EL (cell line): Measurements from ENCODE around the gene ZNF593OS.

Experiments
- DNase-seq: peaks from one replicate; pipeline ENCODE4 v3.0.0-alpha.2; 2016

Gene ZNF593OS

DNA sequence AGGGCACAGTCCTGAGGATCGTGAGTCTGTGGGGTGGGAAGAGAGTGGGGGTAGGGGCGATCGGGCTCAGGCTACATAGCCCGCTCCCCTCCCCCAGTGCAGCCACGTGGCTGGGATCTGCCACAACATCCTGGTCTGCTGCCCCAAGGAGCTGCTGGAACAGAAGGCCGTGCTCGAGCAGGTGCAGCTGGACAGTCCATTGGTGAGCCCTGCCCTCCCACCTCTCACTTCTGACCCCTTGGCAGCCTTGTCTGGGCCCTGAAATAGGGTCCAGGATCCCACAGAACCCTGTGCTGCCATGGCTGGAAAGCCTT is 10.7 kb upstream of the ZNF593OS start:
- no peak for DNase-seq

GRCh38 chr1:26181586-26182382 is 10.2 kb upstream of the ZNF593OS start:
- DNase-seq, result no peak

DNA sequence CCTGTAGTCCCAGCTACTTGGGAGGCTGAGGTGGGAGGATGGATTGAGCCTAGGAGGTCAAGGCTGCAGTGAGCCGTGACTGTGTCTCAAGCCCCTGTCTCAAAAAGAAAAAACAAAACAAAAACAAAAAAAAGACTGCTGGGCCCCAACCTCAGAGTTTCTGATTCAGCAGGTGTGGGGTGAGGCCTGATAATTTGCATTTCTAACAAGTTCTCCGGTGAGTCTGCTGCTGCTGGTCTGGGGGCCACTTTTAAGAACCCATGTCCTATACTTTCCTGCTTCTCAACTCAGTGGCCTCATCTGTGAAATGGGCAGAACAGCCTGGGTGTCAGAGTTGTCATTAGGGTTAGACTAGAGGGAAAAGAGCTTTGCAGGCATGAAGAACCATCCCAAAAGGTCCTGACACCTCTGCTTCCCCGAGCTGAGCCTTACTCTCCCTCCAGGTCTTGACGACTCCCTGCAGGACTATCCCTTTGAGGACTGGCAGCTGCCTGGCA is 8.4 kb upstream of the ZNF593OS start:
- DNase-seq, result no peak

- no peak for DNase-seq
These were observed 5.6 kb upstream of the ZNF593OS start, which contains the start of gene CNKSR1 for GRCh38 chr1:26177182-26177684. Gene CNKSR1, plus strand, starts transcription at chr1:26177491. Its CDS starts 57 bp downstream, at chr1:26177548.

GRCh38 chr1:26175346-26175745 is 3.7 kb upstream of the ZNF593OS start:
- DNase-seq, result no peak

DNA sequence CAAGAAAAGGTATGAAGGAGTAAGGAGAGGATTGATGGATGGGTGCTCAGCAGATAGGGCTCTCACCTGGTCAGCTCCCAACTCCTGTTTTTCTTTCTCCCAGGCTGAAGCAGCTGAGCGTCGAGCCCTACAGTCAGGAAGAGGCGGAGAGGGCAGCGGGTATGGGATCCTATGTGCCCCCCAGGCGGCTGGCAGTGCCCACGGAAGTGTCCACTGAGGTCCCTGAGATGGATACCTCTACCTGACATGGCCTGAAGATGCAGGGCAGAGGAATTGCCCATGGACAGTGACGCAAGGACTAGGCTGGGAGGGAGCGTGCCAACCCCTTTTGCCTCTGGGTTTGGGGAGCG is 1.2 kb downstream of the ZNF593OS start:
- no peak for DNase-seq

GRCh38 chr1:26169669-26170471 is 1.8 kb downstream of the ZNF593OS start, which contains the start of gene ZNF593:
Gene ZNF593, plus strand, starts transcription at chr1:26169908. Its CDS starts 76 bp downstream, at chr1:26169984.
- peak; percentile 92 for DNase-seq

DNA sequence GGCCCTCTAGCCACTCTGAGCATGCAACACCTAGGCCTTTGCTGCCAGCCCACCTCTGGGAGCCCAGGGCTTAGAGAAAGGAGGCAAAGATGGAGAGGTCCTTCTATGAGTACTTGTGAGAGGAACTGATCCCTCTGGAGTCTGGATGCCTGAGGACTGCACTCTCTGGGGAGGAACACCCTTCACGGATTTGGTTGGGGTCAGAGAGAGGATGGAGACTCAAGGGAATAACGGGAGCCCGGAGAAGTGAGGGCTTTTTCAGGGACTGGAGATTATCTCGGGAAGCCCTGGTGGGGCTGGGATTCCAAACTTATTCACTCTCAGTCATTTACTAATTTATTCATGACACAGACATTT is 2.5 kb downstream of the ZNF593OS start:
- no peak for DNase-seq

GRCh38 chr1:26168410-26169197 is 3.0 kb downstream of the ZNF593OS start, which contains the start of gene C1orf232:
Gene C1orf232, minus strand, starts transcription at chr1:26168963. Its CDS starts 464 bp downstream, at chr1:26168499.
- DNase-seq, result no peak

GRCh38 chr1:26166719-26167281 is 4.8 kb downstream of the ZNF593OS start:
- DNase-seq, result no peak

DNA sequence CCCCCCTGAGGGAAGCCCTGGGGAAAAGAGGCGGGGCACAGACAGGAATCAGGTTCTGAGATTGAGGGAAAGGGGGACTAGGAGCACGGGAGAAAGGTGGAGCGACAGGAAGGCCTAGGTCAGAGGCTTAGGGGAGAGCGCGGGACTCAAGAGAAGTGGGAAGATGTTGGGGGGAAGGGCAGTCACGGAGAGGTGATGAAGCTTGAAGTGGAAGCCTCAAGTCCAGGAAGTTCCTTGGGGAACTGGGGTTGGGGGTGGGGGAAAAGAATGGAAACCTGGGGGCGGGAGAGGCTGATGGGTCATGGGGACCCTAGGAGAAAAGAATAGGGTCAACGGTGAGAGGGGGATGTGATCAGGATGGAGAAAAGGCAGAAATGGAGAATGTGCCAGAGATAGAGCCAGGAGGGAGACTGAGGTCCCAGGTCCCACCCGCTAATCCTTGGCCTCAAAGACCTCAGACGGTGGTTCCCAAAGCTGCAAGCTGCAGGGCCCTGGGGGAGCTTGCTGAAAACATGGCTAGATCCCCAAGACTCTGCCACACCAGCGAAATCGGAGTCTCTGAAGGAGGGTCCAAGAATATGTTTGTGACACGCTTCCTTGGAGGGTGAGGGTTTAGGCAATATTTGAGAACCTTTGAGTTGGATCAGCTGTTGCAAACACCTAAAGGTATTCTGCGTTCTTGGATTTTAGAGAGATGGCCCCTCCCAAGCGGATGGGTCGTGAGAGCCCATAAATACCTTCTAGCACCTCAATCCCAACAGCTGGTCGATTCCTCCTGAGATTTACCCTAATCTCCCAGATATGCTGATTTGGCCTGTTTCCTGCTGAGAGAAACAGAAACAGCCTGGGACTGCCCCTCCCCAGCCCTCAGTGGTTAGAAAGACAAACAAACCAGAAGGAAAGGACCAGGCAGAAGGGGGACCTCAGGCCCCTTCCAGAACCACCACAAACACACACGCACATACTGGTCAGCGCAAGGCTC is 6.5 kb downstream of the ZNF593OS start:
- no peak for DNase-seq

DNA sequence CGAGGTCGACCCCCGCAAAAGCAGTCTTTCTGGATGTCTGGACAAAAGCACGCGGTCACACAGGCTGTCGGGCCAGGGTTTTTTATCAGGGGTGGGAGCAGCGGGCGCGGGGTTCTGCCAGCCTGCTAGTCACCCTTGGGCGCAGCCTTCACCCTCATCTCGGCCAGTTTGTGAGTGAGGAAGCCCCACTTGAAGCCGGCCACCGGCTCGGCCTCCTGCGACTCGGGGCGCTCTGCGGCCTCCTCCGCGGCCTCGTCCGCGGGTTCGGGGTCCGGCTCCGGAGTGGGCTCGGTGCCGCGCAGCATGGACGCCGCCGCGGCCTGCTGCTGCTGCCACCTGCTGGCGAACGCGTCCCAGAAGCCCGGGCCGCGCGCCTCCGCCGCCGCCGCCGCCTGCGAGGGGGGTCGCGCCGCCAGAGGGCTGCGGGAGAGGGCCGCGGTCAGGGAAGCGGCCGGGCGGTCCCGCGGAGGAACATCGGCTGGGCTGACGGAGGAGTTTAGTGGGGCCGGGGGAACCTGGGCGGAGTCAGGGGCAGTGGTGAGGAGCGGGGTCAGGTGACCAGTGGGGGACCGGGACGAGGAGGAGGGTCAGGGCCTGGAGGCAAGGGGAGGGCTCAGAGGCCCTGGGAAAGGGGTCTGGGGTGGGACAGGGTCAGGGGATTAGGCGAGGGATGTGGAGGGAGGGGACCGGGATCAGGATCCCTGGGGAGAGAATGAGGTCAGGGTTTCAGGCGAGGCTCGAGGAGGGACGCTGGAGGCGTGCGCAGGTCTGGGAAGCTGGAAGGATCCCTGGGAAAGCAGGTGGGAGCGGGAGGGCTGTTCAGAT is 7.4 kb downstream of the ZNF593OS start:
- DNase-seq, result peak; percentile 41

DNA sequence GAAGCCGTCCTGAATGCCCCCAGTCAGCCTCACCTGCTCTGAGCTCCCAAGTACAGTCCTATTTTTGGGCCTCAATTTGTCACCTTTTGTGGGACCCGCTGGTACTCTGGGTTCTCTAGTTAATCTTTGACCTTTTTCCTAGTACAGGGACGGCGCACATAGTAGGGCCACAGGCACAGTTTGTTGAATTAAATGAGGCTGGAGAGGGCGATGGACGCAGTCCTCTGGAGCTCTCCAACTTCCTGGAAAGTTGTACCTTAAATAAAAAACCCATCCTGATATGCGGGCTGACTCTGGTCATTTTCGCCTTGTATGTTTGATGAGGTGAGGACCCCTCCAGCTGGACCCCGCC is 8.0 kb downstream of the ZNF593OS start:
- no peak for DNase-seq

DNA sequence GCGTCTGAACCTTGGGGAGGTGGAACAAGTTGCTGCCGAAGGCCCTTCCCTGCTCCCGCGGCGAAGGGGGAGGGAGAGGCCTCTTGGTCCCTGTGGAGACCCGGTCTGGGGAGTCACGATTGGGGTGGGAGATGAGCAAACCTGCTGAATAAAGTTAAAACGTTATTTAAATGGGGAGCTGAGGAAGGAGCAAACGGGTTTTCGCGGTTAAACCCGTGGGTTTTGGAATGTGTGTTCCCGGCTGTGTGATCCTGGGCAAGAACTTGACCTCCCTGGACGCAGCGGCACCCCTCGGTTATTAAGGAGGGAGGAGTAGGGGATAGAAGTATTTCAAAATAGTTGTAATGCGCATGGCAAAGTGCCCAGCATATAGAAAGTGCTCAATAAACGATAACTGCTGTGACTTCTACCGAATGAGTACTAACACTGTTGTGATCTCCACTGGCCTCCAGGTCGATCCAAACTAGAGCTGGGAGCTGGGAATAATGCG is 9.4 kb downstream of the ZNF593OS start:
- DNase-seq, result no peak

DNA sequence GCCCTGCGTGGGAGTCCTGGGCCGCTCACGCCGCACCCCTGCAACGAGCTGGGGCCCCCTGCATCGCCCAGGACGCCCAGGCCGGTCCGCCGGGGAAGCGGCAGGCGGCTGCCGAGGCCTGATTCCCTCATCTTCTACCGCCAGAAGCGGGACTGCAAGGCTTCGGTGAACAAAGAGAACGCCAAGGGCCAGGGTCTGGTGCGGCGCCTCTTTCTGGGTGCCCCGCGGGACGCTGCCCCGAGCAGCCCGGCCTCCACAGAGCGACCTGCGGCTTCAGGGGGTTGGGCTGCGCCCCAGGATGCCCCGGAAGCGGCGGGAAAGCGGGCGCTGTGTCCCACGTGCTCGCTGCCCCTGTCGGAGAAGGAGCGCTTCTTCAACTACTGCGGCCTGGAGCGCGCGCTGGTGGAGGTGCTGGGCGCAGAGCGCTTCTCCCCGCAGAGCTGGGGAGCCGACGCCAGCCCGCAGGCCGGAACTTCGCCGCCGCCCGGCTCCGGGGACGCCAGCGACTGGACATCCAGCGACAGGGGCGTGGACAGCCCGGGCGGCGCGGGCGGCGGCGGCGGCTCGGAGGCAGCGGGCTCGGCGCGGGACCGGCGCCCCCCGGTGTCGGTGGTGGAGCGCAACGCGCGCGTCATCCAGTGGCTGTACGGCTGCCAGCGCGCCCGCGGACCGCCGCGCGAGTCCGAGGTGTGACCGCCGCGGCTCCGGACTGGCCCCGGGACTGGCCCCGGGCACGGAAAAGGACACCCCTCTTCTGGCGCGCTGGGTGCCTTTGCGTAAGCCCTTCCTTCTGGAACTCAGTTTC is 10.0 kb downstream of the ZNF593OS start:
- DNase-seq, result peak; percentile 63

DNA sequence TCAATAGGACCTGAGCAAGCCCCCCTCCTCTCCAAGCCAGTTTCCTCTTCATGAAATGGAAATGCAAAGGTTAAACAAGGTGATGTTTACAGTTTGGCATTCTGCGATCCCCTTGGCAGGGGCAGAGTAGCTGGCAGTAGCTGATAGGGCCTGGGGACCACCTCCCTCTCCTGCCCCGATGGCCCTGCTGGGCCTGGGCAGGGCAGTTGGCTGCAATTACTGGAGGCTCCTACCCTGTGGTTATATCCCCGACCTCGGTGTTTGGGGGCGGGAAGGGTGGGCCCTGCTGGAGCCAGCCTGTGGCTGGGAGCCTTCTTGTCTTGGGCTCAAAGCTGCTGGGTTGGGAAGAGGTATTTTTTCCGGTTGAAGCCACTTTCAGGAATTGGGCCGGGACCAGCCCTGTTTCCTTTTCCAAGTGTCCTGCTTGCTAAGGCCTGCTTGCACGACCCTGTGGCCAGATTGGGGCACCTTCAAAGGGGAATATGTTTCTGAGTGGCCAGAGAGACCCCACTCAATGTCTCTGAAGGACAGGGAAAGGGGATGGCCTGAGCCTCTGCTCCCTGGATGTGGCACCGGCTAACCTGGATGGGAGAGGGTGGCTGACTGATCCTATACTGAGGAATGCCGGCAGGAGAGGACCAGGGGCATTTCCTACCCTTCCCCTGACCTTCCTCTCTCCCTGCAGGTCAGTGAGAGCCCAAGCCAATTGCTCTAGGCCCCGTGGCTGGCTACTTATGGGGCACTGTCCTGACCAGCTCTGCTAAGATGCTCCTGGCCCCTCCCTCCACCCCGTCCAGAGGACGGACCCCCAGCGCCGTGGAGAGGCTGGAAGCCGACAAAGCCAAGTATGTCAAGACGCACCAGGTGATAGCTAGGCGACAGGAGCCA is 10.9 kb downstream of the ZNF593OS start:
- DNase-seq, result no peak

DNA sequence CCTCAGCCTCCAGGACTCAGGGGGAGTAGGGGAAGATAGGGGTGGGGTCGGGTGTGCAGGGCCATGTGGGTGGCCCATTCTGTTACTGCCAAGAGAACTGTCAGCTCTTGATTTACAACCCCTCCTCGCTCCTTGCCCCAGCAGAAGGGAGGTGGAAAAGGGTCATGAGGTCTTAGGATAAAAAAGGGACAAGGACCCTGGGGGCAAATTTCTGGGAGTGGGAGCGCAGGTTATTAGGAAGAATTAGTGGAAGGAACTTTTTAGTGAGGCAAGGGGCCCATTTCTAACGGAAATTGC is 11.9 kb downstream of the ZNF593OS start:
- DNase-seq, result no peak

- DNase-seq, result no peak
These were observed 12.5 kb downstream of the ZNF593OS start, which contains the start of gene FAM110D for GRCh38 chr1:26158908-26159742. Gene FAM110D, plus strand, starts transcription at chr1:26159079. Its CDS starts 2,213 bp downstream, at chr1:26161292.
